ENCODE results near the gene VANGL1. TPM values are rescaled to one million over a fixed set of nuclear protein-coding genes. Genes with fewer than 3 reads are reported as not detected.
A peak's percentile ranks its signal among the peaks of the same experiment; 100 is the strongest.

The VANGL1 gene
- 3.2 TPM for polyA plus RNA-seq (2012; ENCODE audit: low read depth, missing spikeins)

DNA sequence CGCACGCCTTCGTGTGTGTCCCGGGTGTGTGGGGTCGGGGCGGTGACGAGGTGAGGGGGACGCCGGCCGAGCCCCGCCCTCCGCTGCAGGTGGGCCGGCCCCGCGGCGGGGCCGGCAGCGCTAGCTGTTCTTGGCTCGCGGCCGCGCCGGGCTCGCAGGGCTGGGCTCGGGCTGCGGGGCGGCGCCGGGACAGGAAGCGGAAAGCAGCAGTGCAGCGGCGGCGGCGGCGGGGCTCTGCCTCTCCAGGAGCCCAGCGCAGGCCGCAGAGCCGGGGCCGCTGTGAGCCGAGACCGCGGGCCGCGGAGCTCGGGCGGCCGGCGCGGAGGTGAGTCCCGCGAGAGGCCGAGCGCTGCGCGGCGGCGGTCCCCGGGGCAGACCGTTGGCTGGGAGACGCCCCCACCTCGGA is at the start of gene VANGL1:
VANGL1 (plus strand) TSS at position 209 of the 406 bp plus-strand sequence. CDS start 9,444 bp downstream, outside the sequence.
- DNase-seq (ENCODE audit: insufficient read length, low spot score) (peak; percentile 74), FAIRE-seq (no peak)
- TF ChIP-seq SPI1 (IDR thresholded peaks at IDR 0.05; ENCODE audit: low read depth, low read length) (no peak), TAF1 (IDR thresholded peaks at IDR 0.05; ENCODE audit: low read depth, low read length) (no peak), POLR2AphosphoS5 (IDR thresholded peaks at IDR 0.05; ENCODE audit: low read depth, low read length) (no peak), PAX5 (IDR thresholded peaks at IDR 0.05; ENCODE audit: insufficient read depth, low read length, severe bottlenecking) (no peak), POLR2A (IDR thresholded peaks at IDR 0.05; ENCODE audit: low read depth, low read length) (no peak), POU2F2 (IDR thresholded peaks at IDR 0.05; ENCODE audit: low read depth, low read length) (no peak)

GRCh38 chr1:115592264-115592663 is 49.5 kb upstream of the VANGL1 start:
- FAIRE-seq (no peak), DNase-seq (ENCODE audit: insufficient read length, low spot score) (no peak)
- TF ChIP-seq SPI1 (IDR thresholded peaks at IDR 0.05; ENCODE audit: low read depth, low read length) (no peak), TAF1 (IDR thresholded peaks at IDR 0.05; ENCODE audit: low read depth, low read length) (no peak), POU2F2 (IDR thresholded peaks at IDR 0.05; ENCODE audit: low read depth, low read length) (no peak), PAX5 (IDR thresholded peaks at IDR 0.05; ENCODE audit: insufficient read depth, low read length, severe bottlenecking) (no peak), POLR2A (IDR thresholded peaks at IDR 0.05; ENCODE audit: low read depth, low read length) (no peak)

- TF ChIP-seq SPI1 (IDR thresholded peaks at IDR 0.05; ENCODE audit: low read depth, low read length) = no peak
- no peak for TF ChIP-seq TAF1 (IDR thresholded peaks at IDR 0.05; ENCODE audit: low read depth, low read length)
- no peak for TF ChIP-seq POLR2AphosphoS5 (IDR thresholded peaks at IDR 0.05; ENCODE audit: low read depth, low read length)
- no peak for TF ChIP-seq POU2F2 (IDR thresholded peaks at IDR 0.05; ENCODE audit: low read depth, low read length)
- FAIRE-seq (no peak), DNase-seq (ENCODE audit: insufficient read length, low spot score) (no peak)
Measured at GRCh38 chr1:115593365-115594259, 48.2 kb upstream of the VANGL1 start.

- no peak for TF ChIP-seq SPI1 (IDR thresholded peaks at IDR 0.05; ENCODE audit: low read depth, low read length)
- no peak for TF ChIP-seq PAX5 (IDR thresholded peaks at IDR 0.05; ENCODE audit: insufficient read depth, low read length, severe bottlenecking)
- no peak for TF ChIP-seq POLR2AphosphoS5 (IDR thresholded peaks at IDR 0.05; ENCODE audit: low read depth, low read length)
- no peak for TF ChIP-seq POU2F2 (IDR thresholded peaks at IDR 0.05; ENCODE audit: low read depth, low read length)
- no peak for FAIRE-seq
- no peak for DNase-seq (ENCODE audit: insufficient read length, low spot score)
Measured at GRCh38 chr1:115594600-115594999, 47.2 kb upstream of the VANGL1 start.

GRCh38 chr1:115595279-115596079 is 46.3 kb upstream of the VANGL1 start:
- DNase-seq (ENCODE audit: insufficient read length, low spot score) (peak; percentile 43), FAIRE-seq (peak; percentile 80)
- 0 out of 2 replicates have a peak, but pooled peaks have one; percentile 31 for TF ChIP-seq SPI1 (IDR thresholded peaks at IDR 0.05; ENCODE audit: low read depth, low read length)
- no peak for TF ChIP-seq POU2F2 (IDR thresholded peaks at IDR 0.05; ENCODE audit: low read depth, low read length)

DNA sequence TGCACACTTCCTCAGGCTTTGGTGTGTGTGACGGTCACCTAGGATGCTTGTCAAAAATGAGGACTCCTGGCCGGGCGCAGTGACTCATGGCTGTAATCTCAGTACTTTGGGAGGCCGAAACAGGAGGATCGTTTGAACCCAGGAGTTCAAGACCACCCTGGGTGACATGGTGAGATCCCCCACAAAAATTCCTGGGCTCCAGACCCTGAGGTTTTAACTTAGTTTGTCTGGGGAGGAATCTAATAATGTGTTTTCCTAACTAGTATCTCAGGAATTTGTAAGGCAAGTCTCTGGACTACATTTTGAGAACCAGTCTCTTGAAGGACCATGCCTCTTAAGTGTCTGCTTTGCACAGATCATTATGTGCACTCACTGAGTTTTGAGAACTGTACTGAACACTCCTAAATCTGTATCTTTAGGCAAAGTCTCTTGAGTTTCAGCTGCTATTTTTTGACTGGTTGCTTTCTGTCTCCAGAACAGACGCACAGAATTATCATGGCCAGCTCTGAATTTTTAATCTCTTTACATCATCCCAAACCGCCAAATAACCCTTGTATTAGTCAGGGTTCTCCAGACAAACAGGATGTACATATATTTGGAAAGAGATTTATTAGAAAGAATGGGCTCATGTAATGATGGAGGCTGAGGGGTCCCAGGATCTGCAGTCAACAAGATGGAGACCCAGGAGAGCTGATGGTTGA is 45.5 kb upstream of the VANGL1 start:
- FAIRE-seq (no peak), DNase-seq (ENCODE audit: insufficient read length, low spot score) (no peak)
- TF ChIP-seq POLR2A (IDR thresholded peaks at IDR 0.05; ENCODE audit: low read depth, low read length) (no peak), POLR2AphosphoS5 (IDR thresholded peaks at IDR 0.05; ENCODE audit: low read depth, low read length) (no peak), POU2F2 (IDR thresholded peaks at IDR 0.05; ENCODE audit: low read depth, low read length) (no peak)

DNA sequence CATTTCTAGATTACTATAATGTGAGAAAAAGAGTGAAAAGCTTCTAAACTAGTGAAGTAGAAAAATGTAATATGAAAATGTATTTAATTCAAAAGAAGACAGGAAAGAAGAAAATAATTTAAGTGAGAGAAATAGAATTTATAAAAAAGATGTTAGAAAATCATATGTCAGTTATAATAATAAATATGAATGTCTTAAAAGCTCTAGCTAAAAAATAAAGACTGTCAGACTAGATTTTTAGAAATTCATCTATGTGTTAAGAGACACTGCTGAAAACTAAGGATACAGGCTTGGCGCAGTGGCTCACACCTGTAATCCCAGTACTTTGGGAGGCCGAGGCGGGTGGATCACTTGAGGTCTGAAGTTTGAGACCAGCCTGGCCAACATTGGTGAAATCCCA is 37.3 kb upstream of the VANGL1 start:
- no peak for FAIRE-seq
- DNase-seq (ENCODE audit: insufficient read length, low spot score) = no peak
- no peak for TF ChIP-seq POLR2AphosphoS5 (IDR thresholded peaks at IDR 0.05; ENCODE audit: low read depth, low read length)

DNA sequence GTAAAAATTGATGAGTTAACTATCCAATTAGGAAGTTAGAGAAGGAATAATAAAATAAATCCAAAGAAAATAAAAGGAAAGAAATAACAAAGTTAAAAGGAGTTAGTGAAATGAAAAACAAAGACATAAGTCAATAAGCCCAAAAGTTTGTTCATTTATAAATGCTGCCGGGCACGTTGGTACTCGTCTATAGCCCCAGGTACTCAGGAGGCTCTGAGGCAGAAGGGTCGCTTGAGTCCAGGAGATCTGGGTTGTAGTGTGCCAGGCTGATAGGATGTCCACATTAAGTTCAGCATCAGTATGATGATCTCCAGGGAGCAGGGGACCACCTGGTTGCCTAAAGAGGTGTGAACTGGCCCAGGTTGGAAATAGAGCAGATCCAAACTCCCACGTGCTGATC is 35.5 kb upstream of the VANGL1 start:
- no peak for TF ChIP-seq PAX5 (IDR thresholded peaks at IDR 0.05; ENCODE audit: insufficient read depth, low read length, severe bottlenecking)
- TF ChIP-seq POU2F2 (IDR thresholded peaks at IDR 0.05; ENCODE audit: low read depth, low read length) = no peak
- TF ChIP-seq TAF1 (IDR thresholded peaks at IDR 0.05; ENCODE audit: low read depth, low read length) = no peak
- TF ChIP-seq POLR2A (IDR thresholded peaks at IDR 0.05; ENCODE audit: low read depth, low read length) = no peak
- TF ChIP-seq SPI1 (IDR thresholded peaks at IDR 0.05; ENCODE audit: low read depth, low read length) = no peak
- TF ChIP-seq POLR2AphosphoS5 (IDR thresholded peaks at IDR 0.05; ENCODE audit: low read depth, low read length) = no peak
- FAIRE-seq (peak; percentile 5), DNase-seq (ENCODE audit: insufficient read length, low spot score) (no peak)

GRCh38 chr1:115609021-115609420 is 32.7 kb upstream of the VANGL1 start:
- TF ChIP-seq TAF1 (IDR thresholded peaks at IDR 0.05; ENCODE audit: low read depth, low read length) = no peak
- no peak for TF ChIP-seq POU2F2 (IDR thresholded peaks at IDR 0.05; ENCODE audit: low read depth, low read length)
- no peak for TF ChIP-seq PAX5 (IDR thresholded peaks at IDR 0.05; ENCODE audit: insufficient read depth, low read length, severe bottlenecking)
- TF ChIP-seq POLR2A (IDR thresholded peaks at IDR 0.05; ENCODE audit: low read depth, low read length) = no peak
- no peak for TF ChIP-seq POLR2AphosphoS5 (IDR thresholded peaks at IDR 0.05; ENCODE audit: low read depth, low read length)
- no peak for TF ChIP-seq SPI1 (IDR thresholded peaks at IDR 0.05; ENCODE audit: low read depth, low read length)
- DNase-seq (ENCODE audit: insufficient read length, low spot score) = no peak
- no peak for FAIRE-seq

All from GM12891 (cell line).